ENCODE measurements around the gene PLA2G4E.

Gene PLA2G4E

DNA sequence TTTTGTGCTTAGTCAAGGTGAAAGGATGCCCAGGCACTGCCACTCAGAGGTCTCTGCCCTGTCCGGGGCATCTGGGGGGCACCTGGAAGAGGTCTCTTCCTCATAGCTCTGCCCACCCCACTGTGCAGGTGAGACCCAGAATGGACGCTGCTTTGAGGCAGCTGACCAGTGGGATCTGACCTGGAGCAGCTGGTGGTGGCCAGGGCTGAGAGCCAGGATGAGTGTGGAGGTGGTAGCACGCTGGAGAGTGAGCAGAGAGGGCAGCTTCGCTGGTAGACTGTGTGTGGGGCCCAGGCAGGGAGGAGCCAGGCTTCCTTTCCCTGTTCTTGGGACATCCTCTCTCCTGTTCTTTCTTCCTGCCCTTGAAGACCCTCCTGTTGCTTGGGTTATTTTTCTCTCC, 32.2 kb upstream of the PLA2G4E start:
- no peak for DNase-seq

DNA sequence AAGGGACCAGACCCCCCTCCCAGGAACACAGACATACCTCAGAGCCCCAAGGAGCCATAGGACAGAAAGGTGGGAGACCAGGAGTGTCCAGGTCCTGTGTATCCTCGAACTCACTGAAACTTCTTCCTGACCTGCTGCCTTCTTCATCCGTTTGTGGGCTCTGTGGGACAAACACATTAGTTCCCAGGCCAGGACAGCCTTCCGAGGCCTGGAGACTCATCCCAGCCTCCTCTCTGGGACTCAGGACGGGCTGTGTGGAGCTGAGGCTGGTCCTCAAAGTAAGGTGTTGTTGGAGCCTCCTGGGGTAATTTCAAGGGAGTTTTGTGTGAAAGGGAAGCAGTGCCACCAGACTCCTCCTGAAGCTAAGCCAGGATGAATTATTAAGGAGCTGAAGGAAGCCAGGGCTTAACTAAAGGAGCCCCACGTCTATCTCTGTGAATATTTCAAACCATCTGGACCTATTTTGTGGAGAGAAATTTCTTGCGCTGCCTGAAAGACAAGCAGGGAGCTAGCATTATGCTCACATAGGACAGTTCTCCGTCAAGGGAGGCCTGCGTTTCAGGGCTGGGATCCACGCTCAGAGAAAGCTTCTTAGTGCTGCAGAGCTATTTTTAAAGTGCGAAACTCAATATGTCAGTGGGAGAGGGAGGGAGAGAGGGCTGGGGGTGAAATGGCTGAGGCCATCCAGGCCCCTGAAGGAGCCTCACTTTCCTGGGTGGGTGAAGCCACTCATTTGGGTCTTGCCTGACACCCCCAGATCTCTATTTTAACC, 29.8 kb upstream of the PLA2G4E start:
- no peak for DNase-seq

DNA sequence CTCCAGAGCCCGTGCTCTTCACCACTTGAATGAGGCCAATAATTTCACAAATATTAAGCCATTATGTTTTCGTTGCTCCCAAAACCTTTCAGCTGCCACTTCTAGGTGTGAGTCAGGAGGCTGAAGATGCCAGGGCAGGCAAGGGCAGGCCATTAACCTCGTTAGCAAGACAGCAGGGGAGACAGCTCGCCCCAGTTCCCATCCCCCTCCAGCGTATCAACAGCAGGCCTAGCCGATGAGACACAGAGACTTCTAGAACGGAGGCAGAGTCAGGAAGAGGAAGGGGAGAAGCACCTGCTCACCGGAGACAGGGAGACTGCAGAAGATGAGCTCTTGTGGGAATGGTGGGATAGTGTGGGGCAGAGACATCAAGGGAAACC, 28.0 kb upstream of the PLA2G4E start:
- DNase-seq: no peak

DNA sequence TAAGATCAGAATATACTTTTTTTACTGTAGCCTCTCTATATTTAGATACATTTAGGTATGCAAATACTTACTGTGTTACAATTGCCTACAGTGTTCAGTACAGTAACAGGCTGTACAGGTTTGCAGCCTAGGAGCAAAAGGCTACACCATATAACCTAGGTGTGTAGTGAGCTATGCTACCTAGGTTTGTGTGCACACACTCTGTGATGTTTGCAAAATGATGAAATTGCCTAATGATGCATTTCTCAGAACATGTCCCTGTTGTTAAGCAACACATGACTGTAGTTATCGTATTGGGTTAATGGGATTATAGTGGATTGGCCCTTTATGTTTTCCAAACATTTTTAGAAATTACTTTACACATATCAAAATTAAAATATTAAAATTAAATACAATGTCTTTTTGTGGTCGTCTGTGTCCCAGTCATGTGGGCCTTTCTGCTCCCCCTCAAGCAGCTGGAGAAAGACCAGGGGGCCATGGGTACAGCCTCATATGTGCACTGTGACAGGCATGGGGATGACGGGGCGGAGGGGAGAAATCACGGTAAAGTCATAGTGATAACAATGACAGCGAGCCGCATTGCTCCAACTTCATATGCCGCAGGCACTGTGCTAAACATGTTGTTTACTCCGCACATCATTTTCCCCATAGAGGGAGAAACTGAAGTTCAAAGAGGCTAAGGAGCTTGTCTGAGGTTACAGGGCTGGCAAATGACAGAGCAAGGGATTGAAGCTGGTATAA, 27.4 kb upstream of the PLA2G4E start:
- DNase-seq: no peak

DNA sequence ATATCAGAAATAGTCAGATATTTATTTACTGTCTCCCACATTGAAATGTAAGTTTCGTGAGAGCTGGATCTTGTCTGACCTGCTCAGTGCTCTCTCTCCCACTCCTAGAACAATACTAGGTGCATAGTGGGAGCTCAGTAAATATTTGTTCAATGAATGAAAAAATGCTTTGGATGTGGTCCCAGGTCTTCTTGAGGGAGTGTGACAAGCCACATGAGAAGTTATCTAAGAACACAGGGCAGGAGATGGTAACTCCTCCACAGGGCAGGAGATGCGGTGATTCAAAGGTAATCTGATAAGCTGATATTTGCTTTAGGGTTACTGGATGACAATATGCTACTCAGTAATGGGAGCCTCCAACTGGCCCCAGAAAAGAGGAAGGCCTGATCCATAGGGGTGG, 25.8 kb upstream of the PLA2G4E start:
- DNase-seq: no peak

DNA sequence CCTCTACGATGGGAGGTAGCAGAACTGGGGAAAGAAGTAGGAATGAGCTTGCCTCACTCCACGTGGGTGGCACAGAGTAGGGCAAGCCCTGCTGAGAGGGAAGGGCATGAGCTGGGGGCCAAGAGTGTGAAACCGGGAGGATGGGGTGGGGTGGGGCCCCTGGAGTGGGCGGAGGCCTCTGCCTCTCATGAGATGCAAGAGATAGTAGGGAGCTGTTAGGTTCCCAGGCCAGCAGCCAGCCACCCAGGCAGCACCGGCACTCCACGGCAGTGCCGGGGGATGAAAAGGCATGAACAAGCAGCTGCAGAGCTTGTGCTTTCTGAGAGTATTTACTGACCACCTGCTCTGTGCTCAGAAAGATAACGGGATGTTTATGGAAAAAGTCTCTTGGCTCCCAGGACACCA, 24.4 kb upstream of the PLA2G4E start:
- no peak for DNase-seq

DNA sequence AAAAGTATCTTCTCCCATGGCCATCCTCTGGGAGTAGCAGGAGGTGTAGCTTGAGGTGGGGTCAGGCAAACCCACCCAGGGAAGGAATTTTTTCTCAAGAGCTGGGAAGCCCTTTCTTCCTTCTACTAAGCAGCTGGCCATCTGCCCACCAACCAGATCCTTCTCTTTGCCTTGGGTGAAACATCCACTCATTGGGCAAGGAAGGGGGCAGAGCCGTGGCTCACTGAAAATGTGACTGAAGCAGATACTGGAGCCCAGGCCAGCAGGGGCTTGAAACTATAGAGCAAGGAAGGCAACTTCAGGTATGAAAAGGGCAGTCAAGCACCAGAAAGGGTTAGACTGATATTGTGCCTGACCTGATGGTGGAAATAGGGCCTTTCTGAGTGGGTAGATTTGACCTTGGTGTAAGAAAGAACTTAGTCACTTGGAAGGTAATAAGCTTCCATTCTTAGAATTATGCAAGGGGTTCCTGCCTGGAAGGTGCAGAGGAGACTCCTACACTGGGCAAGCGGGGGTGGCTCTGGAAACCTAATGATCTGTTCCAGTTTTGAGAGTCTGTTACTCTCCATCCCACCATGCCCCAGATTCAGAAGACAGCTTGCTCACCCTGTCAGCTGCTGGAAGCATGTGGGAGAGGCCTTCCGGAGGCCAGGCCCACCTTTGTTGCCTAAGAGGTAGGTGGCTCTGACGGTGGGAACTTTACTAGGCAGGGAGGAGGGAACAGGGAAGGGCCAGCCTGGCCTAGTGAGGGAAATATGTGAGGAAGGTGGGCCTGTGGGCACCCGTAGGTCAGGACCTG, 22.0 kb upstream of the PLA2G4E start:
- no peak for DNase-seq

DNA sequence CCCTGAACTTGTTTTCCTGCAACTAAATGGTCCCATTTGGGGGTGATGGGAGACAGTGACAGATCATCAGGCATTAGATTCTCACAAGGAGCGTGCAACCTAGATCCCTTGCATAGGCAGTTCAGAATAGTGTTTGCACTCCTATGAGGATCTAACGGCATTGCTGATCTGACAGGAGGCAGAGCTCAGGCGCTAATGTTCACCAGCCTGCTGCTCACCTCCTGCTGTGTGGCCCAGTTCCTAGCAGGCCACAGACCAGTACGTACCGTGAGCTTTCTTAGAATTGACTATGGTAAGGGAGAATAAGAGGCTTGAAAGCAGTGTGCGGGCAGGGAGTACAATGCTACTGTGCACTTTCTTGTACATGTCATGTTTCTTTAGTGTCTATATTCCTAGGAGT, 17.6 kb upstream of the PLA2G4E start:
- no peak for DNase-seq

DNA sequence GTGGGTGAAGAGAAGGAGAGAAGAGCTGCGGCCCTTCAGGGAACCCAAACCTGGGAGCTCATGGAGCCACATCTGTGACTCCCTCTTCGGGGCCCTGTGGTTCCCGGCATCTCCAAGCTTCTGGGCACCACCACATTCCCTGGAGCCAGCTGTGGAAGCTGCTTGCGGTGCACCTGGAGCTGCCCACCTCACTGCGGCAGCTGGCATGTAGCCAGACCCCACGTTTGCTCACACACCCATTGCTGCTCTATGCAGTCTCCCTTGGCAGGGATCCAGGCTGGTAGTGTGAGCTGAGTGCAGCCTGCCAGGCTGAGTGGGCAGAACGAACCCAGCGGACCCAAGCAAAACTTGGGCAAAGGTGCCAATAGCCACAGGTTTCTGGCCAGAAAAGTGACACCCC, 16.8 kb upstream of the PLA2G4E start:
- DNase-seq: no peak

DNA sequence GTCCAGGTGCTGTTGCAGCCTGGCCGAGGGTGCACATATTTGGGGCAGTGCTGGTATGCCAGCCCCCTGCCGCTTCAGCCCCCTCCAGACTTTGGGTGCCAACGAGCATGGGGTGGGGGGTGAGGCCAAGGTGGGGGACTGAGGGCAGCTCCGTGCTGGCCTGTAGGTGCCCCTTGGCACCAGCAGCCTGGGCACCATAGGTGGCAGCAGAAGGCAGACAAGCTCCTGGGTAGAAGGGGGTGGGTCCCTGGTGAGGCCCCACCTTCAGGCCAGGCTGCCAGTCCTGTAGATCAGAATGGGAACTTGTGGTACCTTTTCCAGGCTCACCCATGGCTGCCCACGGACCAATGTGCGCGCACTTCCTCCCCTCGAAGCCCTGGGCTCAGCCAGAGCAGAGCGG, 16.1 kb upstream of the PLA2G4E start:
- no peak for DNase-seq

DNA sequence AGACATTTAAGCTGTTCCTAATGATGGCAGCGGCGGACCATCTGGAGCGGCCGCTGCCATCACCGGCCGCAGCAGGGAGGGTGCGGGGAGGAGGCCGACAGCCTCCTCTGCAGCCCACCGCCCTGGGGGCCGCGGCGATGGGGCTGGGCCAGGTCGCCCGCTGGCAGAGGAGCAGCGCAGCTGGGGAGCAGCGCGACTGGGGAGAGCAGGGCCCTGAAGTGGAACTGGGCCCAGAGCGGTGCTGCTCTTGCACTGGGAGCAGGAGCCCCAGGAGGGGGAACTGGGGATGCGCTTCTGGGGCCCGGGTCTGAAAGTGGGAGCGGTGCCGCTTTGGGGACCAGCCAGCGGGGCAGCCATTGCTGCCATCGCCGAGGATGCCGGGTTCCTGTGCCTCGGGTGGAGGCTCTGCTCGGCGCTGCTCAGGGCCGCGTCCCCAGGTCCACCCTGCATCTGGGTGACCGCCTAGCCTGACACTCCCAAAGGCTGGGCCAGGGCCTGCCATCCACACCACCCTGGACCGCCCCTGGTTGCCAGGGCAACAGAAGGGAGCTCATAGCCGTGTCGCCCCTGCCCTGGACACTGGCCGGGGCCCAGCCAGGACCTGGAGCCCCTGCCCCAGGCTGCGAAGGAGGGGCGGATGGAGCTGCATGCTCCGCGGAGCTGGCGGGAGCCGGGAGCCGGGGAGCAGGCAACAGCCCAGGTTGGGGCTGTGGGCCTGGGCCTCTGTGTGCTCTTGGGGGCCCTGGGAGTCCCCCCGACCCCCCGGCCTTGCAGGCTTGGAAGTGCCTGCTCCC, 15.5 kb upstream of the PLA2G4E start:
- no peak for DNase-seq

DNA sequence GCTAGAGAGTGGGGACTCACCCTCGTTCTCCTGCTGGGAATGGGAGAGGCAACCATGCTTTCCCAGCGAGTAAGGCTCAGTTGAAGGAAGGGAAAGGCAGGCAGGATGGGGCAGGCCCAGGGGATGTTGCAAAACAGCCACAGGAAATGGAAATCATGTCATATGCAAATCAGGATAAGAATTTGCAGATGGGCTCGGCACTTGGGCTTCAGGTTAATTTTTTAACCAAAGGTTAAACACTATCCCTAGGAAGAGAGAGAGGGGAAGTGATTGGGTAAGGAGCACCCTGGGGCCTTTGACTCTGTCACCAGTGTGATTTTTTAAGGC, 14.6 kb upstream of the PLA2G4E start:
- DNase-seq: no peak

DNA sequence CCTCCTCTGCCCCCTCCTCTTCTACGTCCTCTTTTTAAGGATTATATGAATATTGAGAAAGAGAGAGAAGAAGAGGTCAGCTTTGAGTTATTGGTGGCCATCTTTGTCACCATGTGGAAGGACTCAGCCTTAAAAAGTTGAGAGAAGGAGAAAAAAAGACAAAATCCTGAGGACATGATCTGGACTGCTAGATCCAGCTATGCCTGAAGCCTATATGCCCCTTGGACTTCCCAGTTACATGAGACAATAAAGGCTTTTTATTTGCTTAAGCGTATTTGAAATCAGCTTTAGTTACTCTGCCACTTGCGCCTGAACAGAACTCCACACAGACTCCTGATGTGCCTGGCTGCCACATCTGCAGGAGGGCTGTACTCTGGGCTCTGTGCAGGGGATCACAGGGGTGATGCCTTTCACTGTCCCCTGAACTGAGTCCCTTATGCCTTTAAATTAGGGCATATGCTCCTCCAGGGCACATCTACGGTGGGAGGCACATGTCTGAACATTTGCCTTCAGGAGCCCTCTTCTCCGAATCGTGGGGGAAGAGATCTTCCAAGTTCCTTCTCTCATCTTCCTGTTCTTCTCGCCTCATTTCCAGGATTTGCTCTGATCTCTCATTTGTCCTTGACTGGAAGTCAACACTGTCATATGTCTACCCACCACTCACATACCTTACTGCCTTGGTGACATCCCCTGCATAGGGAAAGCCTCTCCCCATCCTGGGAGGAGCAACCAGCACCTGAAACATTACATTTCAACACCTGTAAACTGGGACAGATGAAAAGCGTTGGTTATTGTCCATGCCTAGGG, 14.0 kb upstream of the PLA2G4E start:
- no peak for DNase-seq

DNA sequence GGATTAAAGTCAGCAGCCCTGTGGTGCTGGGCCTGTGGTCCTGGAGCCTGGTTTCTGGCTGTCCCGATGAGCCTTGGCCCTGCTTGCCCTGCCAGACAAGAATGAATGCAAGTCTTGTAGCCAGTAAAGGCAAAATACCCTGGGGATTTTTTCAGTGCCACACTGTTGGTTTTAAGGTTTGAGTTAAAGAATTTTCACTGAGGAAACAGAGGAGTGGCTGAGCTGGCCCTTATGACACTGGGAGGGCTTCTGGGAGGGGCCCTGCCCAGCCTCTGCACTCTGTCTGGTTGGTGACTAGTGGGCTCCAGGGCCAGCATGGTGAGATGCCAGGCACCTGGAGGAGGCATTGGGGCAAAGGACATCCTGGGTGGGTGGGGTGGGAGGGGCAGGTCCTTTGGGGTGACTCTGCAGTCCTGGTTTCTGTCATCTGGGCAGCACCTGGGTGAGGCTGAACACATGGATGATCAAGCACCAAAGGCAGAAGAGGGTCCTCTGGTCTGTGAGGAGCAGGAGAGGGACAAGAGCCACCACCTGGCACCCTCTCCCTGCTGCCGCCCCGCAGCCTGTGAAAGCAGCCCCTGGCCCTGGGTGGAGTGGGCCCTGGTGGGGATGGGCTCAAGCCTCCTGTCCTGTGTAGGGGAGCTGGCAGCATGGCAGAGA, 12.5 kb upstream of the PLA2G4E start:
- no peak for DNase-seq

DNA sequence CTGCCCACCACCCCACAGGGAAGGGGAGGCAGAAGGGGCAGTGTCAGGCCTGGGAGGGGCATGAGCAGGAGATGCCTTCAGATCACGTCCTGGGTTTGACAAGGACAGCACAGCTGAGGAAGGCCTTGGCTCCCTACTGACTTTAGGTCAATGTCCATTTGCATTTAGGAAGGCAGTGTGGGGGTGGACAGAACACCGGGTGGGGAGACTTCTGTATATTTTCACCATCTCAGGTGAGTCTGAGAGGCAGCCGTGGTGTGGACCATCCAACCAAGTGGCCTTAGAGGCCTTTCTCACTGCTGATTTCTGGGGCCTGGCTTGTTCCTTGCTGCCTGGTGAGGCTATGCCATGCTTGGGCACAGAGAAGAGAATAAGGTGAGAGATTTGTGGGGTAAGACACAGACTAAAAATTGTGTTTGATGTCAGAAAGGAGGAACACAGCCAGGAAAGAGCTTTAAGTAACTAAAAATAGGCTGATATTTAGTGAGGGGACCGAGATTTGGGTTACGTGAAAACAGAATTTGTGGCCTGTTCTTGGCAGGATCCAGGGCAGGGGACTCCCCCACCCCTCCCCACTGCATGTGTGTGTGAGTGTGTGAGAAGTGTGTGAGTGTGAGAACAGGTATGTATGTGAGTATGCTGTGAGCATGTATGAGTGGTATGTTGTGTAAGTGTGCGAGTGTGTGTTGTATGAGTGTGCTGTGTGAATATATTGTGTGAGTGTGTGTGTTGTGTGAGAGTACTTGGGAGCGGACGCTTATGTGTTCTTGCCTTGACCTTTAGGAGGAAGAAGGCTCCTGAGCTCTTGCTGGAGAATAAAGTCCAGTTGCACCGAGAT, 11.8 kb upstream of the PLA2G4E start:
- no peak for DNase-seq

DNA sequence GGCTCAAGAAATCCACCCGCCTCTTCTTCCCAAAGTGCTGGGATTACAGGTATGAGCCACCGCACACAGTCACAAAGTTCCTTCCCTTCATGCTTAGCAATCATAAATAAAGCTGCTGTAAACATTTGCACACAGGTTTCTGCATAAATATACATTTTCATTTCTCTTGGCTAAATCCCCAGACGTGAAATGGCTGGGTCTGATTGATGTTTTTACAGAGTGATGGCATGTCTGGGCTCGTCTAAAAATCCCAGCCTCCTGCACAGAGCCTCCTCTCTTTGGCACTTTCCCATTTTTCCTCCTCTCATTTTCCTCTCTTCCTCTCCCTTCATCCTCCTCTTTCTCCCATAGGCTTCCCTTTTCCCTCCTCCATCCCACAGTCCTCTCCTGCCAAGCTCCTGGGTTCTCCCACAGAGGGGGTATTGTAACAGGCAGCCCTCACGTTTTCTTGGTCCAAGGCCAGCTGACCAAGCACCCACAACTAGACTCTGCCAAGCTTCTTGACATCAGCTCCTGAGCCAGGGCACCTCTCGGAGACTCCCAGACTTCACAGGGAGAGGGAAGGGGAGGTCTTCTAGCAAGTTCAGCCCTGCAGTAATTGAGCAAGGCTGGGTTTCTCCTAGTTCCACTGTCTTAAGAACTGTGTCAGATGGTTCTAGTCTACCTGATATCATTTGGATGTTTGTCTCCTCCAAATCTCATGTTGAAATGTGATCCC, 10.5 kb upstream of the PLA2G4E start:
- no peak for DNase-seq

DNA sequence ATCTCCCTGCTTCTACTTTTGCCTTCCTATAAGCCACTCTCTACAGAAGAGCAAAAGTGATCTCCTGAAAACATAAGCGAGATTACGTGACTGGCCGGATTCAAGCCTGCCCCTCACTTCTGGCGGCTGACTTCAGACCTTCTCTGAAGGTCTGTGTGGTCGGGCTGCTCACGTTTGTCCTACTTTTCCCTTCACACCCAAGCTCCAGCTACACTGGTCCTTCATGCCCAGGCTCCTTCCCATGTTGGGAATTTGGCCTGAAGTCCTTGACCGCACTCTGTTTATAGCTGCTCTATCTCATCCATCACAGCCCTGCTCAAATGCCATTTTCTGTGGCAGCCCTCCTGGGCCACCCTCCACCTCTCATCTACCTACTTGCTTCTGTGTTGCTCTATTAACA, 6.7 kb upstream of the PLA2G4E start:
- no peak for DNase-seq

DNA sequence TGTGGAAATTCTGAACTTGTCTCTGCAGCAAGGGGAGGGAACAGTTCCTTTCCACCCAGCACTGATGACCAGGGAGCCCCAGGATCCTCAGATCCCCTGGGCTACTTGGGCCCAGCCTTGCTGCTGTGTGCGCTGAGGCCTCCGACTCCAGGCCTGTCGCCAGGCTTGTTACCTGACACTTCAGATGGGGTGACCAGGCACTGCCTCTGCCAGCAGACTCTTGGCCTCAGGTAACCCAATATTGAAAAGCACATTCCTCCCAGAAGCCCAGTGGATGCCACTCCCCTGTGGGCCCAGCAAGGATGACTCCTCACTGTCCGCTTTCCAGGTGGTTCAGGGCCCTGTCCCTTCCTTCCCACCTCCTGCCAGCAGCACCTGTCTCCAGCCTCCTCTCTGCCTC, 3.5 kb upstream of the PLA2G4E start:
- no peak for DNase-seq

DNA sequence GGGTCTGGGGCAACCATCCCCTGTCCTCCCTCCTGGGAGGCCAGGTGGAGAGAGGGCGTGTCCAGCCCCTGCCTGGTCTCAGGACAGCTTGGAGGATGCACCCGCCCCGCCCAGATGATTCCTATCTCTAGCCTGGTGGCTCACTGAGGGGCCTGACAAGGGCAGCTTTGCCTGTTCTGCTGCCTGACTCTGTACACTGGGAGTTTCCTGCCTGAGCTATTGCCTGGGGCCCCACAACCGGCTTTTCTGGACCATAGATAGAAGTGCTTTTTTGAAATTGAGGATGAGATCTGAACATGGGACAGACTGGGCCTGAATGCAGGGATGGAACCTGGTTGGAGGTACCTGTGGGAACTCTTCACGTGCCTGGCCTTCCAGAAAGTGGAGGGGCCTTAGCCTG, 751 bp upstream of the PLA2G4E start:
- no peak for DNase-seq
